ENCODE data around the gene KLHL40.

DNA sequence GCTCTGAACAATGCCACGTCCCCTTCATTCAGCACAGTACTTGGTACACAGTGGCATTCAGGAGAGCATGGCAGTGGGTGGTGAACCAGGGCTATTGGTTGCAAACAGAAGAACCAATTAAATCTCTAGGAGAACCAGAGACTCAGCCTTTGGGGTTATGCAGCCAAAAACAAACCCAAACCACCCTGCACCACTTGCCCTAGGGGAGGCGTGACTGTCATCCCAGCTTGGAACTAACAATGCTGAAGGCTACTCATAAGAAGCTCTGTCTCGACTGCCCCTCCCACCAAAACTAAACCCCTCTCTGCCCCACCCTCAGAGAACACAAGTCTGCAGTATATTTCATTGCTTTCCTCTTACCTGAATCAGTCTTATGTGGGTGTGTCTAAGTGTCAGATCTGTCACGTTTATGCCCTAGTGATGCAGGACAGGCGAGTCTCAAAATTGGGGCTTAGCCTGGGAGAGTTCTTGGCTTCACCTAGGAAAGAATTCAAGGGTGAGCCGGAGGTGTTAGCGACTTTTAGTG lies 15.2 kb upstream of the KLHL40 start:
- TF ChIP-seq TEAD4 (IDR thresholded peaks at IDR 0.05) (no peak), EP300 (IDR thresholded peaks at IDR 0.05; ENCODE audit: borderline replicate concordance) (no peak), NFIC (IDR thresholded peaks at IDR 0.05) (no peak), YY1 (IDR thresholded peaks at IDR 0.05; ENCODE audit: low read depth) (no peak), FOXM1 (IDR thresholded peaks at IDR 0.05; ENCODE audit: borderline replicate concordance, low read depth) (no peak), CREB1 (IDR thresholded peaks at IDR 0.05; ENCODE audit: low read depth) (no peak)

Measured in Ishikawa (cell line).